ENCODE results near the gene SULT1E1.

SULT1E1 gene

DNA sequence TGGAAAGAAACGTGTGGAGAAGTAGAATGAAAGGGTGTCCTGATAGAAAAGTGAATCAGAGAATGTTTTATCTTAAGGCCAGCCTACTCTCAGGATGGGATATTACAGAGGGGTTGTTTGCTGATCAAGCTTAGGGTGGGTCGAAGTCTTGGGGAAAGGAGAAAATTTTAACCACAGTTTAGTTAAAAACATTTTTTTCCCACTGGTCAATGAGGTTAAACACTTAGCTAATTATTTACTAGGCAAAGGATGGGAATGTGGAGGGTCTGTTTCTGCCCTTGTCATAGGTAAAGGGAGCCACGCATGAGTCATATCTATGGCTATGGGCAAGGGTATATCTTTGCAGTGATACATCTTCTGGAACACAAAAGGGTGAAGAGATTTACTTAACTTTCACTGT is 16.1 kb upstream of the SULT1E1 start (continued):
- TF ChIP-seq, protein P1, sequence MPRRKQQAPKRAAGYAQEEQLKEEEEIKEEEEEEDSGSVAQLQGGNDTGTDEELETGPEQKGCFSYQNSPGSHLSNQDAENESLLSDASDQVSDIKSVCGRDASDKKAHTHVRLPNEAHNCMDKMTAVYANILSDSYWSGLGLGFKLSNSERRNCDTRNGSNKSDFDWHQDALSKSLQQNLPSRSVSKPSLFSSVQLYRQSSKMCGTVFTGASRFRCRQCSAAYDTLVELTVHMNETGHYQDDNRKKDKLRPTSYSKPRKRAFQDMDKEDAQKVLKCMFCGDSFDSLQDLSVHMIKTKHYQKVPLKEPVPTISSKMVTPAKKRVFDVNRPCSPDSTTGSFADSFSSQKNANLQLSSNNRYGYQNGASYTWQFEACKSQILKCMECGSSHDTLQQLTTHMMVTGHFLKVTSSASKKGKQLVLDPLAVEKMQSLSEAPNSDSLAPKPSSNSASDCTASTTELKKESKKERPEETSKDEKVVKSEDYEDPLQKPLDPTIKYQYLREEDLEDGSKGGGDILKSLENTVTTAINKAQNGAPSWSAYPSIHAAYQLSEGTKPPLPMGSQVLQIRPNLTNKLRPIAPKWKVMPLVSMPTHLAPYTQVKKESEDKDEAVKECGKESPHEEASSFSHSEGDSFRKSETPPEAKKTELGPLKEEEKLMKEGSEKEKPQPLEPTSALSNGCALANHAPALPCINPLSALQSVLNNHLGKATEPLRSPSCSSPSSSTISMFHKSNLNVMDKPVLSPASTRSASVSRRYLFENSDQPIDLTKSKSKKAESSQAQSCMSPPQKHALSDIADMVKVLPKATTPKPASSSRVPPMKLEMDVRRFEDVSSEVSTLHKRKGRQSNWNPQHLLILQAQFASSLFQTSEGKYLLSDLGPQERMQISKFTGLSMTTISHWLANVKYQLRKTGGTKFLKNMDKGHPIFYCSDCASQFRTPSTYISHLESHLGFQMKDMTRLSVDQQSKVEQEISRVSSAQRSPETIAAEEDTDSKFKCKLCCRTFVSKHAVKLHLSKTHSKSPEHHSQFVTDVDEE (CRISPR knock-in tag; IDR thresholded peaks at IDR 0.05) = no peak
- TF ChIP-seq, protein P2, sequence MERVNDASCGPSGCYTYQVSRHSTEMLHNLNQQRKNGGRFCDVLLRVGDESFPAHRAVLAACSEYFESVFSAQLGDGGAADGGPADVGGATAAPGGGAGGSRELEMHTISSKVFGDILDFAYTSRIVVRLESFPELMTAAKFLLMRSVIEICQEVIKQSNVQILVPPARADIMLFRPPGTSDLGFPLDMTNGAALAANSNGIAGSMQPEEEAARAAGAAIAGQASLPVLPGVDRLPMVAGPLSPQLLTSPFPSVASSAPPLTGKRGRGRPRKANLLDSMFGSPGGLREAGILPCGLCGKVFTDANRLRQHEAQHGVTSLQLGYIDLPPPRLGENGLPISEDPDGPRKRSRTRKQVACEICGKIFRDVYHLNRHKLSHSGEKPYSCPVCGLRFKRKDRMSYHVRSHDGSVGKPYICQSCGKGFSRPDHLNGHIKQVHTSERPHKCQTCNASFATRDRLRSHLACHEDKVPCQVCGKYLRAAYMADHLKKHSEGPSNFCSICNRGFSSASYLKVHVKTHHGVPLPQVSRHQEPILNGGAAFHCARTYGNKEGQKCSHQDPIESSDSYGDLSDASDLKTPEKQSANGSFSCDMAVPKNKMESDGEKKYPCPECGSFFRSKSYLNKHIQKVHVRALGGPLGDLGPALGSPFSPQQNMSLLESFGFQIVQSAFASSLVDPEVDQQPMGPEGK (CRISPR knock-in tag; IDR thresholded peaks at IDR 0.05; ENCODE audit: borderline replicate concordance) = no peak
- TF ChIP-seq ZNF565 (CRISPR knock-in tag; conservative IDR thresholded peaks at IDR 0.05; ENCODE audit: low read depth) (no peak), ARNTL (CRISPR knock-in tag; IDR thresholded peaks at IDR 0.05; ENCODE audit: borderline replicate concordance, low read depth) (no peak), SNAI2 (CRISPR knock-in tag; IDR thresholded peaks at IDR 0.05) (no peak), ZFP30 (CRISPR knock-in tag; IDR thresholded peaks at IDR 0.05) (no peak)

DNA sequence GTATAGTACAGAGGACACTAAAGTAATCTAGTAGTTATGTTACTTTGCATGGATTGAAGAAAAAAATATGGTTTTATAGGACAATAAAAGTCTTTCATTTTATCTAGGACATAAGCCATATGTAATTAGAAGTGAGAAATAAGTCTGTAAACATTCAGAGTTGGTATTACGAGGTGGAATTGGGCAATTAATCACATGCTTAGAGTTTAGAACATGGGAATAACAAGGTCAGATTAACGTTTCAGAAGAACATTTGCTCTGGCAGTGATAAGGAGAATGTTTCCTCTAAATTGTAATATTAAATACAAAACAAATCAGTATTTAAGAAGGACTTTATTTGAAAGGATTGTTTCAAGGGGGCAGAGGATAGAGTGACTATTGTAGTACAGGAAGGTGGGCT is 15.6 kb upstream of the SULT1E1 start:
- no peak for TF ChIP-seq TOX (CRISPR knock-in tag; IDR thresholded peaks at IDR 0.05; ENCODE audit: borderline replicate concordance)
- no peak for TF ChIP-seq ZC3H10 (CRISPR knock-in tag; IDR thresholded peaks at IDR 0.05)
- no peak for TF ChIP-seq ZNF8 (CRISPR knock-in tag; IDR thresholded peaks at IDR 0.05)
- no peak for TF ChIP-seq ZNF70 (CRISPR knock-in tag; IDR thresholded peaks at IDR 0.05)
- no peak for TF ChIP-seq PPARA (CRISPR knock-in tag; IDR thresholded peaks at IDR 0.05; ENCODE audit: borderline replicate concordance)
- no peak for TF ChIP-seq ZNF565 (CRISPR knock-in tag; conservative IDR thresholded peaks at IDR 0.05; ENCODE audit: low read depth)
- TF ChIP-seq, protein P3, sequence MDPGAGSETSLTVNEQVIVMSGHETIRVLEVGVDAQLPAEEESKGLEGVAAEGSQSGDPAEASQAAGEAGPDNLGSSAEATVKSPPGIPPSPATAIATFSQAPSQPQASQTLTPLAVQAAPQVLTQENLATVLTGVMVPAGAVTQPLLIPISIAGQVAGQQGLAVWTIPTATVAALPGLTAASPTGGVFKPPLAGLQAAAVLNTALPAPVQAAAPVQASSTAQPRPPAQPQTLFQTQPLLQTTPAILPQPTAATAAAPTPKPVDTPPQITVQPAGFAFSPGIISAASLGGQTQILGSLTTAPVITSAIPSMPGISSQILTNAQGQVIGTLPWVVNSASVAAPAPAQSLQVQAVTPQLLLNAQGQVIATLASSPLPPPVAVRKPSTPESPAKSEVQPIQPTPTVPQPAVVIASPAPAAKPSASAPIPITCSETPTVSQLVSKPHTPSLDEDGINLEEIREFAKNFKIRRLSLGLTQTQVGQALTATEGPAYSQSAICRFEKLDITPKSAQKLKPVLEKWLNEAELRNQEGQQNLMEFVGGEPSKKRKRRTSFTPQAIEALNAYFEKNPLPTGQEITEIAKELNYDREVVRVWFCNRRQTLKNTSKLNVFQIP (CRISPR knock-in tag; IDR thresholded peaks at IDR 0.05; ENCODE audit: borderline replicate concordance, low read depth) = no peak
- TF ChIP-seq RARB (CRISPR knock-in tag; IDR thresholded peaks at IDR 0.05) = no peak
- no peak for TF ChIP-seq ZFP3 (CRISPR knock-in tag; IDR thresholded peaks at IDR 0.05)
- no peak for TF ChIP-seq ISL1 (CRISPR knock-in tag; IDR thresholded peaks at IDR 0.05)
- TF ChIP-seq BACH2 (CRISPR knock-in tag; IDR thresholded peaks at IDR 0.05; ENCODE audit: borderline replicate concordance) = no peak
- TF ChIP-seq, protein P2 (CRISPR knock-in tag; IDR thresholded peaks at IDR 0.05; ENCODE audit: borderline replicate concordance) = no peak
- no peak for ATAC-seq

DNA sequence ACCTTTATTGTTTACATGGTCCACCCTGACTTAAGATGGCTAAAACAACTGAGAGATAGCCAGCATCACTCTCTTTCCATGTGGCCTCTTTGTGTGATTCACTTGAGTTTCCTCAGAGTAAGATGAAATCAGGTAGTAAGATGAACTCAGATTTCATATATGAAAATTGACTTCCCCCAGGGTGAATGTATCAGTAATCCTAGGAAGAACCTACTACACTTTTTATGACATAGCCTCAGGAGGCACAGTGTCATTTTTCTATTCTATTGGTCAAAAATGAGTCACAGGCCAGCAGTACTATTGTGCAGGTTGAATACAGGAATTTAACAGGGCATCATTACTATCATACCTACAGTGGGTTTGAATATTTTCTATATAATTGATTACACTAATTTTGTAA is 14.6 kb upstream of the SULT1E1 start:
- TF ChIP-seq ZC3H10 (CRISPR knock-in tag; IDR thresholded peaks at IDR 0.05) (no peak), ZNF70 (CRISPR knock-in tag; IDR thresholded peaks at IDR 0.05) (no peak), CSDC2 (CRISPR knock-in tag; IDR thresholded peaks at IDR 0.05) (no peak), ZFP30 (CRISPR knock-in tag; IDR thresholded peaks at IDR 0.05) (no peak)

DNA sequence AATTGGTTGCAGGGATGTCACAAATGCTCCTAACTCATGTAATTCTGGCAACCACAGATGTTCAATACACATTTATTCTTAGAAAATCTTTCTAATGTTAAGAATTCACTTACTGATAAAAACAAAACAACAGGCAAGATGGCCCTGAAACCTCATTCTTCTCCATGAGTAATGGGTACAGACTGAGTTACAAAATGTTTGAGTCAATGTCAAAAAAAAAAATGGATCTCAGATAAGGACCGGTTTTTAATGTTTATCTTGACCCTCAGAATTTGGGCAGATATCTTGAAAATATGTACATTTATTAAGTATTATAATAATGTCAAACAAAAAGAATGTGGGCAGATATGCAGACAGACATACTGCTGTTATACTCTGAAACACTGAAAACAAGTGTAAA is 1.8 kb upstream of the SULT1E1 start:
- no peak for ATAC-seq

More for the DNA sequence above, 14.6 kb upstream of the SULT1E1 start:
- no peak for ATAC-seq

More for the DNA sequence above, 1.8 kb upstream of the SULT1E1 start:
- TF ChIP-seq ARNTL (CRISPR knock-in tag; IDR thresholded peaks at IDR 0.05; ENCODE audit: borderline replicate concordance, low read depth) (no peak), TOX (CRISPR knock-in tag; IDR thresholded peaks at IDR 0.05; ENCODE audit: borderline replicate concordance) (no peak), ESRRG (CRISPR knock-in tag; IDR thresholded peaks at IDR 0.05) (no peak), ZNF565 (CRISPR knock-in tag; conservative IDR thresholded peaks at IDR 0.05; ENCODE audit: low read depth) (no peak), TCF4 (CRISPR knock-in tag; IDR thresholded peaks at IDR 0.05; ENCODE audit: borderline replicate concordance) (no peak), BACH2 (CRISPR knock-in tag; IDR thresholded peaks at IDR 0.05; ENCODE audit: borderline replicate concordance) (no peak), ZFP3 (CRISPR knock-in tag; IDR thresholded peaks at IDR 0.05) (no peak), PPARA (CRISPR knock-in tag; IDR thresholded peaks at IDR 0.05; ENCODE audit: borderline replicate concordance) (no peak)
- TF ChIP-seq, protein P4, sequence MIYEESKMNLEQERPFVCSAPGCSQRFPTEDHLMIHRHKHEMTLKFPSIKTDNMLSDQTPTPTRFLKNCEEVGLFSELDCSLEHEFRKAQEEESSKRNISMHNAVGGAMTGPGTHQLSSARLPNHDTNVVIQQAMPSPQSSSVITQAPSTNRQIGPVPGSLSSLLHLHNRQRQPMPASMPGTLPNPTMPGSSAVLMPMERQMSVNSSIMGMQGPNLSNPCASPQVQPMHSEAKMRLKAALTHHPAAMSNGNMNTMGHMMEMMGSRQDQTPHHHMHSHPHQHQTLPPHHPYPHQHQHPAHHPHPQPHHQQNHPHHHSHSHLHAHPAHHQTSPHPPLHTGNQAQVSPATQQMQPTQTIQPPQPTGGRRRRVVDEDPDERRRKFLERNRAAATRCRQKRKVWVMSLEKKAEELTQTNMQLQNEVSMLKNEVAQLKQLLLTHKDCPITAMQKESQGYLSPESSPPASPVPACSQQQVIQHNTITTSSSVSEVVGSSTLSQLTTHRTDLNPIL (CRISPR knock-in tag; IDR thresholded peaks at IDR 0.05; ENCODE audit: low read depth) = no peak

Measured in SK-N-SH treated with all-trans-retinoic acid at 6 μM for 48 hours (cell line).